SU-DHL-6 (cell line): ENCODE data around the gene IFI27.

Source experiments
- H2AFZ ChIP-seq: fragments of 200-600 bp; sonication (generic); 2 replicates; pipeline ENCODE4 v1.6.1; 2014; ENCODE audit warnings: low read depth, mild to moderate bottlenecking, moderate library complexity, mixed read lengths, antibody characterized with exemption, low read length; ENCODE audit not compliant: severe bottlenecking
- H3F3A ChIP-seq: fragments of 200-600 bp; shearing (Covaris generic); 2 replicates; pipeline ENCODE4 v1.6.0; 2016; ENCODE audit warnings: antibody characterized with exemption, mild to moderate bottlenecking; ENCODE audit not compliant: insufficient read depth
- H3K27ac ChIP-seq: fragments of 200-600 bp; sonication (generic); 2 replicates; pipeline ENCODE4 v1.5.1; 2016; ENCODE audit warnings: low read depth, mild to moderate bottlenecking, low read length, moderate library complexity, mixed read lengths
- H3K27me3 ChIP-seq: fragments of 200-600 bp; sonication (generic), shearing (Covaris generic); 2 replicates; pipeline ENCODE4 v1.6.0; 2014; ENCODE audit warnings: mild to moderate bottlenecking, low read length
- H3K36me3 ChIP-seq: fragments of 200-600 bp; sonication (generic); 2 replicates; pipeline ENCODE4 v1.6.1; 2014; ENCODE audit warnings: mild to moderate bottlenecking, low read length, mixed read lengths
- H3K4me2 ChIP-seq: fragments of 300-600, 200-600 bp; shearing (Covaris generic), sonication (generic); 2 replicates; pipeline ENCODE4 v1.6.0; 2014; ENCODE audit warnings: low read length, low read depth, mild to moderate bottlenecking; ENCODE audit not compliant: poor library complexity, severe bottlenecking
- H3K4me3 ChIP-seq: fragments of 200-600 bp; sonication (generic); 2 replicates; pipeline ENCODE4 v1.5.1; 2014; ENCODE audit warnings: antibody characterized with exemption, low read length, mild to moderate bottlenecking, mixed read lengths; ENCODE audit not compliant: insufficient read depth, poor library complexity, severe bottlenecking
- H3K79me2 ChIP-seq: fragments of 200-600 bp; sonication (generic); 2 replicates; pipeline ENCODE4 v1.6.1; 2014; ENCODE audit warnings: mild to moderate bottlenecking, low read length, moderate library complexity; ENCODE audit not compliant: insufficient read depth
- H3K9ac ChIP-seq: fragments of 200-600 bp; sonication (generic); 2 replicates; pipeline ENCODE4 v1.7.0; 2014; ENCODE audit warnings: mild to moderate bottlenecking, low read length
- H3K9me2 ChIP-seq: fragments of 200-600 bp; sonication (generic); replicated peaks from 2 replicates; pipeline ENCODE4 v1.6.1; 2014; ENCODE audit warnings: low read length; ENCODE audit not compliant: insufficient read depth
- H3K9me3 ChIP-seq: fragments of 200-600 bp; sonication (generic); 2 replicates; pipeline ENCODE4 v1.6.1; 2014; ENCODE audit warnings: low read length, mixed read lengths; ENCODE audit not compliant: insufficient read depth
- H4K20me1 ChIP-seq: fragments of 200-600 bp; sonication (generic); 2 replicates; pipeline ENCODE4 v1.6.1; 2014; ENCODE audit warnings: low read depth, mild to moderate bottlenecking, antibody characterized with exemption, low read length, moderate library complexity, mixed read lengths
- CTCF ChIP-seq: fragments of 200-600 bp; sonication (generic); IDR thresholded peaks from one replicate; pipeline ENCODE4 v1.5.1; 2017; ENCODE audit warnings: antibody characterized with exemption, mild to moderate bottlenecking, low read length, moderate library complexity; ENCODE audit not compliant: insufficient read depth, poor library complexity, severe bottlenecking
- EZH2phosphoT487 ChIP-seq: fragments of 200-600 bp; sonication (generic), shearing (Covaris generic); conservative IDR thresholded peaks from 2 replicates; pipeline ENCODE4 v1.6.1; 2018; ENCODE audit warnings: mild to moderate bottlenecking, antibody characterized with exemption, low read length, moderate library complexity, mixed read lengths

The IFI27 gene

GRCh38 chr14:94112513-94113063, 2.1 kb downstream of the IFI27 start:
- H3K9ac ChIP-seq: no peak overlapping the region
- H3K4me3 ChIP-seq: no peak overlapping the region
- no peaks in the 10 kb centered on the region for H3K79me2 ChIP-seq
- H3K9me3 ChIP-seq: no peaks in the 10 kb centered on the region
- H3K36me3 ChIP-seq: no peaks in the 10 kb centered on the region
- no peaks in the 10 kb centered on the region for H4K20me1 ChIP-seq
- no peak overlapping the region for H2AFZ ChIP-seq
- no peak overlapping the region for H3K4me2 ChIP-seq
- no peaks in the 10 kb centered on the region for H3K9me2 ChIP-seq
- TF ChIP-seq EZH2phosphoT487 (no peak), CTCF (no peak)
- no peaks in the 10 kb centered on the region; the same call in 1 of the 2 replicates for H3K27me3 ChIP-seq
- H3F3A ChIP-seq: no peaks in the 10 kb centered on the region
- H3K27ac ChIP-seq: no peak overlapping the region

- Histone ChIP-seq H3K27ac (no peak overlapping the region), H2AFZ (no peak overlapping the region), H3K4me3 (no peak overlapping the region), H3K9ac (no peak overlapping the region), H4K20me1 (no peaks in the 10 kb centered on the region), H3K9me2 (no peaks in the 10 kb centered on the region), H3F3A (no peaks in the 10 kb centered on the region), H3K4me2 (no peak overlapping the region), H3K27me3 (no peaks in the 10 kb centered on the region; the same call in 1 of the 2 replicates), H3K36me3 (no peaks in the 10 kb centered on the region), H3K9me3 (no peaks in the 10 kb centered on the region), H3K79me2 (no peaks in the 10 kb centered on the region)
- TF ChIP-seq CTCF (no peak), EZH2phosphoT487 (no peak)
Measured at GRCh38 chr14:94113073-94113472, 2.5 kb downstream of the IFI27 start.

- Histone ChIP-seq H3K9ac (no peak overlapping the region), H2AFZ (no peak overlapping the region)
- no peak for TF ChIP-seq EZH2phosphoT487
- no peak for TF ChIP-seq CTCF
Measured at GRCh38 chr14:94113490-94113889, 3.0 kb downstream of the IFI27 start.

More at GRCh38 chr14:94113490-94113889, 3.0 kb downstream of the IFI27 start:
- H4K20me1 ChIP-seq: no peaks in the 10 kb centered on the region
- no peaks in the 10 kb centered on the region for H3K9me2 ChIP-seq
- no peaks in the 10 kb centered on the region for H3K9me3 ChIP-seq
- no peaks in the 10 kb centered on the region for H3K79me2 ChIP-seq
- no peaks in the 10 kb centered on the region for H3K36me3 ChIP-seq
- H3K4me3 ChIP-seq: no peak overlapping the region
- H3K27me3 ChIP-seq: no peaks in the 10 kb centered on the region; the same call in 1 of the 2 replicates
- H3K4me2 ChIP-seq: no peak overlapping the region
- H3K27ac ChIP-seq: no peak overlapping the region
- no peaks in the 10 kb centered on the region for H3F3A ChIP-seq
